HEK293 (cell line): ENCODE results near the gene NR1H2.

Experiments
- CTCF ChIA-PET: fragments of 350-600 bp; formaldehyde crosslinking; extraction: SDS; loops from one replicate; lab custom pipeline; 2021; ENCODE audit warnings: antibody characterized with exemption; lab: Yijun Ruan, JAX
- POLR2A ChIA-PET: fragments of 300-600 bp; formaldehyde crosslinking; extraction: SDS; loops from one replicate; lab custom pipeline; 2020; ENCODE audit warnings: antibody characterized with exemption, inconsistent platforms; lab: Yijun Ruan, JAX
- H3K27ac ChIP-seq: fragments of 200-500 bp; sonication (Bioruptor generic); 2 replicates; pipeline ENCODE4 v1.5.1; 2014; ENCODE audit warnings: low read depth, low read length, control low read depth, inconsistent platforms; ENCODE audit errors: extremely low read depth
- H3K36me3 ChIP-seq, 2 experiments: fragments of 200-500 bp in 1 of 2; sonication (Bioruptor generic) in 1 of 2; 1 replicate in 1 of 2; 2 replicates in 1 of 2; pipeline ENCODE4 v1.5.1; 2014 to 2017; ENCODE audit warnings: inconsistent platforms in 2 of 2, low read length in 2 of 2; ENCODE audit not compliant: control insufficient read depth in 2 of 2, insufficient read depth in 1 of 2
- H3K4me1 ChIP-seq: fragments of 200-500 bp; sonication (Bioruptor generic); 2 replicates; pipeline ENCODE4 v1.5.1; 2014; ENCODE audit warnings: mild to moderate bottlenecking, low read length, inconsistent platforms; ENCODE audit not compliant: control insufficient read depth, insufficient read depth
- H3K4me3 ChIP-seq: 2 replicates; pipeline ENCODE4 v1.5.1; 2011; ENCODE audit warnings: low read depth, mild to moderate bottlenecking, control low read depth, low read length, moderate library complexity
- H3K9me3 ChIP-seq: fragments of 200-500 bp; sonication (Bioruptor generic); 2 replicates; pipeline ENCODE4 v1.5.1; 2014; ENCODE audit warnings: low read depth, low read length, inconsistent platforms; ENCODE audit not compliant: control insufficient read depth, insufficient read depth
- EGR2 ChIP-seq: fragments of 450-650 bp; formaldehyde crosslinking; IDR thresholded peaks from 2 replicates; pipeline ENCODE4 v1.5.1; 2016; ENCODE audit warnings: low read depth, missing biosample characterization, missing genetic modification characterization
- GLIS1 ChIP-seq: fragments of 450-650 bp; formaldehyde crosslinking; IDR thresholded peaks from 2 replicates; pipeline ENCODE4 v1.5.1; 2016; ENCODE audit warnings: missing biosample characterization, missing genetic modification characterization
- GLIS2 ChIP-seq: fragments of 450-650 bp; formaldehyde crosslinking; IDR thresholded peaks from 2 replicates; pipeline ENCODE4 v1.5.1; 2016; ENCODE audit warnings: missing biosample characterization, missing genetic modification characterization
- INSM2 ChIP-seq: fragments of 450-650 bp; formaldehyde crosslinking; IDR thresholded peaks from 2 replicates; pipeline ENCODE4 v1.5.1; 2016; ENCODE audit warnings: missing biosample characterization, missing genetic modification characterization
- KLF1 ChIP-seq: fragments of 450-650 bp; formaldehyde crosslinking; IDR thresholded peaks from 2 replicates; pipeline ENCODE4 v1.5.1; 2016; ENCODE audit warnings: missing biosample characterization, missing genetic modification characterization
- KLF7 ChIP-seq: fragments of 450-650 bp; formaldehyde crosslinking; IDR thresholded peaks from 2 replicates; pipeline ENCODE4 v1.5.1; 2016; ENCODE audit warnings: missing biosample characterization, missing genetic modification characterization, borderline replicate concordance
- KLF9 ChIP-seq: fragments of 450-650 bp; formaldehyde crosslinking; IDR thresholded peaks from 2 replicates; pipeline ENCODE4 v1.5.1; 2016; ENCODE audit warnings: missing biosample characterization, missing genetic modification characterization, low read depth
- PRDM10 ChIP-seq: fragments of 450-650 bp; formaldehyde crosslinking; IDR thresholded peaks from 2 replicates; pipeline ENCODE4 v1.5.1; 2016; ENCODE audit warnings: missing biosample characterization, missing genetic modification characterization
- PRDM2 ChIP-seq: fragments of 450-650 bp; formaldehyde crosslinking; IDR thresholded peaks from 2 replicates; pipeline ENCODE4 v1.5.1; 2016; ENCODE audit warnings: missing biosample characterization, missing genetic modification characterization, borderline replicate concordance
- REPIN1 ChIP-seq: fragments of 450-650 bp; formaldehyde crosslinking; IDR thresholded peaks from 2 replicates; pipeline ENCODE4 v1.5.1; 2017; ENCODE audit warnings: missing biosample characterization, missing genetic modification characterization, low read depth
- SP2 ChIP-seq: fragments of 450-650 bp; formaldehyde crosslinking; IDR thresholded peaks from 2 replicates; pipeline ENCODE4 v1.5.1; 2016; ENCODE audit warnings: missing biosample characterization, missing genetic modification characterization
- ZFHX2 ChIP-seq: fragments of 450-650 bp; formaldehyde crosslinking; conservative IDR thresholded peaks from 2 replicates; pipeline ENCODE4 v1.5.1; 2016; ENCODE audit warnings: missing biosample characterization, missing genetic modification characterization
- ZFP41 ChIP-seq: fragments of 450-650 bp; formaldehyde crosslinking; IDR thresholded peaks from 2 replicates; pipeline ENCODE4 v1.5.1; 2016; ENCODE audit warnings: missing biosample characterization, missing genetic modification characterization, borderline replicate concordance
- ZNF19 ChIP-seq: fragments of 450-650 bp; formaldehyde crosslinking; IDR thresholded peaks from 2 replicates; pipeline ENCODE4; 2016; ENCODE audit warnings: missing biosample characterization, missing genetic modification characterization, low read depth
- ZNF2 ChIP-seq: fragments of 450-650 bp; formaldehyde crosslinking; IDR thresholded peaks from 2 replicates; pipeline ENCODE4 v1.5.1; 2016; ENCODE audit warnings: missing biosample characterization, missing genetic modification characterization
- ZNF24 ChIP-seq: fragments of 450-650 bp; formaldehyde crosslinking; IDR thresholded peaks from 2 replicates; pipeline ENCODE4 v1.5.1; 2016; ENCODE audit warnings: missing biosample characterization, missing genetic modification characterization
- ZNF266 ChIP-seq: fragments of 450-650 bp; formaldehyde crosslinking; IDR thresholded peaks from 2 replicates; pipeline ENCODE4 v1.5.1; 2016; ENCODE audit warnings: missing biosample characterization, missing genetic modification characterization, low read depth
- ZNF335 ChIP-seq: fragments of 450-650 bp; formaldehyde crosslinking; conservative IDR thresholded peaks from 2 replicates; pipeline ENCODE4 v1.5.1; 2016; ENCODE audit warnings: missing biosample characterization, missing genetic modification characterization
- ZNF404 ChIP-seq: fragments of 450-650 bp; formaldehyde crosslinking; IDR thresholded peaks from 2 replicates; pipeline ENCODE4 v1.5.1; 2017; ENCODE audit warnings: missing biosample characterization, missing genetic modification characterization
- ZNF510 ChIP-seq: fragments of 450-650 bp; formaldehyde crosslinking; IDR thresholded peaks from 2 replicates; pipeline ENCODE4 v1.5.1; 2018; ENCODE audit warnings: mild to moderate bottlenecking, missing genetic modification characterization, missing biosample characterization; ENCODE audit not compliant: insufficient replicate concordance
- ZNF654 ChIP-seq: fragments of 450-650 bp; formaldehyde crosslinking; IDR thresholded peaks from 2 replicates; pipeline ENCODE4 v1.5.1; 2016; ENCODE audit warnings: low read depth, missing biosample characterization, missing genetic modification characterization
- ZNF777 ChIP-seq: fragments of 450-650 bp; formaldehyde crosslinking; IDR thresholded peaks from 2 replicates; pipeline ENCODE4 v1.5.1; 2017; ENCODE audit warnings: missing biosample characterization, missing genetic modification characterization, borderline replicate concordance
- ZSCAN16 ChIP-seq: fragments of 450-650 bp; formaldehyde crosslinking; IDR thresholded peaks from 2 replicates; pipeline ENCODE4 v1.5.1; 2016; ENCODE audit warnings: missing biosample characterization, missing genetic modification characterization
- ZSCAN23 ChIP-seq: fragments of 450-650 bp; formaldehyde crosslinking; IDR thresholded peaks from 2 replicates; pipeline ENCODE4 v1.5.1; 2016; ENCODE audit warnings: missing biosample characterization, missing genetic modification characterization
- ZXDB ChIP-seq: fragments of 450-650 bp; formaldehyde crosslinking; IDR thresholded peaks from 2 replicates; pipeline ENCODE4 v1.5.1; 2016; ENCODE audit warnings: missing biosample characterization, missing genetic modification characterization

The NR1H2 gene

GRCh38 chr19:50415661-50416033 lies 39.4 kb downstream of the NR1H2 start:
- Histone ChIP-seq H3K4me3 (no peak overlapping the region), H3K27ac (no peak overlapping the region), H3K36me3 (peaks cover 17 to 43% of the 10 kb centered on the region in 2 experiments; a peak in 2 of 3 replicates)
- POLR2A ChIA-PET = interaction anchor here (1.1 kb wide), 1 partner anchor 31 kb away, joined by 4 read pairs; the partner anchor contains the start of gene POLD1
- TF ChIP-seq INSM2 (tag by site-specific recombination) (no peak), ZNF777 (tag by site-specific recombination) (no peak), SP2 (tag by site-specific recombination) (0 out of 2 replicates have a peak, but pooled peaks have one; percentile 9), KLF1 (tag by site-specific recombination) (peak; percentile 91), ZXDB (tag by site-specific recombination) (no peak), ZFP41 (tag by site-specific recombination) (no peak), ZNF404 (tag by site-specific recombination) (no peak), ZNF24 (no peak), ZNF2 (tag by site-specific recombination) (no peak), GLIS1 (peak; percentile 33; the same call in 1 of the 2 replicates), ZNF654 (no peak), ZNF266 (no peak), GLIS2 (peak; percentile 41; the same call in 1 of the 2 replicates), ZSCAN23 (no peak), PRDM2 (tag by site-specific recombination) (no peak), KLF9 (0 out of 2 replicates have a peak, but pooled peaks have one; percentile 13), ZFHX2 (tag by site-specific recombination) (peak; percentile 33; the same call in 1 of the 2 replicates), EGR2 (tag by site-specific recombination) (0 out of 2 replicates have a peak, but pooled peaks have one; percentile 15), ZSCAN16 (tag by site-specific recombination) (no peak), PRDM10 (tag by site-specific recombination) (no peak), KLF7 (tag by site-specific recombination) (no peak), ZNF510 (tag by site-specific recombination) (no peak), ZNF19 (tag by site-specific recombination) (no peak), ZNF335 (tag by site-specific recombination) (no peak), REPIN1 (tag by site-specific recombination) (no peak)
- TF ChIP-seq, all 188 proteins: peak for 7
- CTCF ChIA-PET = interaction anchor here (0.6 to 1.8 kb wide), 13 partner anchors 9 to 71 kb away, joined by 3 to 20 read pairs (median 4); partner anchors contain the start of genes NR1H2 and POLD1
- H3K4me1 ChIP-seq = no peaks in the 10 kb centered on the region
- no peaks in the 10 kb centered on the region for H3K9me3 ChIP-seq
